ENCODE data around the gene BRDT.
A peak's percentile ranks its signal among the peaks of the same experiment; 100 is the strongest.

BRDT gene

DNA sequence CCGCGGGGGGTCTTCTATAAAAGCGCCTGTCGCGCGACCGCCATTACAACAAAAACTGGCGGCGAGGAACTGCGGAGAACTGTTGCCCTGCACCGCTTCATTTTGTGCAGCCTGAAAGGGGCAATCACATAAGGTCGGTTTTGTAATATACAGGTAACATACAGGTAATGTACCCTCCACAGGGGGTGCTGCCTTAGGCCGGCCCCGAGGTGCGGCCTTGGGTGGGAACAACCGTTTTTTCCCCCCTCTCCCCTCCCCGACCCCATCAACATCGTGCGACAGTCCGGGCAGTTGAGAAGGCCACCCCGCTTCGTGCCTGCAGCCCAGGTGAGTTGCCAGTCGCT lies at the start of gene BRDT:
Gene BRDT (plus strand): TSS at position 46 of the 344 bp plus-strand sequence. CDS start 13,354 bp downstream, outside the sequence.
- no peak for DNase-seq (ENCODE audit: low read depth)

- DNase-seq (ENCODE audit: low read depth): peak; percentile 88
Measured at GRCh38 chr1:91900562-91900961, 48.6 kb upstream of the BRDT start.

DNA sequence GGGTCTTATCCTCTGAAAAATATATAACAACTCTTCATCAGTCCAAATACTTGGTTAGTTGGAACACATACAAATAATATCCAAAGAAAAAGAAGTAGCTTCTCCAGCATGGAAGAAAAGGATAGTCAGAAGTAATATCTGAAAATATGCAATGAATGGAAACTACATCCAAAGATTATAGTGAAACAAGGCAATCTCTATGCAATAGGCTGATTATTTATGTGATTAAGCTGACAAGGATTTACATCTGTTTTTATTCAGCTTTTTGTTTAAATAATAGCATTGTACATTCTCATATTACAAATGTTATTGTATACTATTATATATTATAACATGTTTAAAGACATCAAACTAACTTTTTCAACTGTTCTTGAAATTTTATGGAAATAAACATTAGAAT lies 48.0 kb upstream of the BRDT start:
- DNase-seq (ENCODE audit: low read depth): no peak

GRCh38 chr1:91912266-91912665 lies 36.9 kb upstream of the BRDT start:
- DNase-seq (ENCODE audit: low read depth): no peak

DNA sequence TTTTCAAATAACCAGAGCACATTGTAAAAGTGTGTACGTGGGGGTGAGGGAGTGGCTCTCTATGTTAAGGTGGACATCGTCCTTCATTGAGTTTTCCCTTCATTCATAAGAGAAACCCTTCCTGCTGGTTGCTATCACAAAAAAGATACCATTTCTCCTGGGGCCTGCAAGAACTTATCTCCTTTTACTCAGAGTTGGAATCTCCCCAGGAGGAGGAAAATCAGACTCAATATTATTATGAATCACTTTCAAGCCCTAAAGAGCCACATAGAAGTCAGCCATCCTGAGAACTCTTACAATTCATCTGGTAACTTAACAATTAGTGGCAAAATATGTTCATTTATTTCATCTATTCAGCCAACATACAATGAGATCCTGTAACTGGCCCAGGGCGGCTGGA lies 36.2 kb upstream of the BRDT start:
- DNase-seq (ENCODE audit: low read depth): no peak

DNA sequence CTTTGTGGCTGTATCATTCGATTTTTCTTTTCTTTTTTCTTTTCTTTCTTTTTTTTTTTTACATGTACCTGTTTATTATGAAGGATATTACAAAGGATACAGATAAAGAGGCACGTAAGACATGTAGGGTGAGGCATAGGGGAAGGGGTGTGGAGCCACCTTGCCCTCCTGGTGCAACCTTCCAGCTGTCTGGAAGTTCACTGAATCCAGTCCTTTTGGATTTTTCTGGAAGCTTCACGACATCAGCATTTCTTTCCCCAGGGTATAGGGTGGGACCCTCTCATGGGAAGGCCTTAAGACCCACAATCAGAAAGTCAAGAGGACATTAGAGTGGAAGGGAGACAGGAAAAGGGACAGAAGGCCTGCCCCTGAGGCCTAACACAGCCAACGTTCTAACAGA lies 33.2 kb upstream of the BRDT start:
- DNase-seq (ENCODE audit: low read depth): no peak

DNA sequence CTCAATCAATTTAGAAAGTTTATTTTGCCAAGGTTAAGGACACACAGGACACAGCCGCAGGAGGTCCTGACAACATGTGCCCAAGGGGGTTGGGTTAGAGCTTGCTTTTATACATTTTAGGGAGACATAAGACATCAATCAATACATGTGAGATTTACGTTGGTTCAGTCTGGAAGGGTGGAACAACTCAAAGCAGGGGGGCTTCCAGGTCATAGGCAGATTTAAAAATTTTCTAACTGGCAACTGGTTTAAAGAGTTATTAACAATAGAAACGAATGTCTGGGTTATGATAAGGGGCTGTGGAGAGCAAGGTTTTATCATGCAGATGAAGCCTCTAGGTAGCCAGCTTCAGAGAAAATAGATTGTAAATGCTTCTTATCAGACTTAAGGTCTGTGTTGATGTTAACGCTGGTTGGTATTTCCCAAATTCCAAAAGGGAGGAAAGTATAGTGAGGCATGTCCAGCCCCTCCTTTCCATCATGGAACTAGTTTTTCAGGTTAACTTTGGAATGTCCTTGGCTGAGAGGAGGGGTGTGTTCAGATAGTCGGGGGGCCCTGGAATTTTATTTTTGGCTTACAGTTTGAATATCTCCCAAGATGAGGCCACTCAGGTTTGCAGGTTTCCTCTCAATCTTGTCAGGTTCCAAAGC lies 32.3 kb upstream of the BRDT start:
- no peak for DNase-seq (ENCODE audit: low read depth)

- DNase-seq (ENCODE audit: low read depth): no peak
Measured at GRCh38 chr1:91919962-91920361, 29.2 kb upstream of the BRDT start.

- no peak for DNase-seq (ENCODE audit: low read depth)
Measured at GRCh38 chr1:91924146-91924545, 25.1 kb upstream of the BRDT start.

DNA sequence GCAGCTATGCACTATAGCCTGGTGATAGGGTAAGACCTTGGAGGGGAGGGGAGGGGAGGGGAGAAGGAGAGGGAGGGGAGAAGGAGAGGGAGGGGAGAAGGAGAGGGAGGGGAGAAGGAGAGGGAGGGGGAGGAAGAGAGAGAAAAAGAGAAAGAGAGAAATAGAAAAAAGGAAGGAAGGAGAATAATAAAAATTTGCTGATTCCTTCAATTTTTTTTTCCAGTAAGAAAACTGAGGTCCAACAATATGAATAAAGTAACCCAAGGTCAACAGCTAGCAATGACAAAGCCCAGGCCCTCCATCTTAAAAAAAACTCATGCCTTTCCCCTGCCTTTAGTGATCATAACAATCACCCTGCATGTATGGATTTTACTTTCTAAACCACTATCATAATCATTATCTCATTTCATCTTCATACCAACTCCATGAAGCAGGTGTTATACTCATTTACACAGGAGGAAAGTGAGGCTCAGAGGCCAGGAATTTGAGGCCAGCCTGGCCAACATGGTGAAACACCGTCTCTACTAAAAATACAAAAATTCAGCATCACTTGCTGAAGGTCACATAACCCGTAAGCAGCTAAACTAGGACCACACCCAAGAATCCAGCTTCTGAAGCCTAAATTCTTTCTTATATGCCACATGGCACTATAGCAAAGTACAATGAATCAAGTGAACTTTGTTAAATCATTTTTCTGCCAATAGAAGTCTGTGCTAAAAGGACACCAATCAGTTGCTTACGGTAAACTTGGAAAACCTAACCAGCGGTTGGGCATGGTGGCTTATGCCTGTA lies 23.4 kb upstream of the BRDT start:
- no peak for DNase-seq (ENCODE audit: low read depth)

GRCh38 chr1:91928026-91928425 lies 21.2 kb upstream of the BRDT start:
- DNase-seq (ENCODE audit: low read depth): no peak

DNA sequence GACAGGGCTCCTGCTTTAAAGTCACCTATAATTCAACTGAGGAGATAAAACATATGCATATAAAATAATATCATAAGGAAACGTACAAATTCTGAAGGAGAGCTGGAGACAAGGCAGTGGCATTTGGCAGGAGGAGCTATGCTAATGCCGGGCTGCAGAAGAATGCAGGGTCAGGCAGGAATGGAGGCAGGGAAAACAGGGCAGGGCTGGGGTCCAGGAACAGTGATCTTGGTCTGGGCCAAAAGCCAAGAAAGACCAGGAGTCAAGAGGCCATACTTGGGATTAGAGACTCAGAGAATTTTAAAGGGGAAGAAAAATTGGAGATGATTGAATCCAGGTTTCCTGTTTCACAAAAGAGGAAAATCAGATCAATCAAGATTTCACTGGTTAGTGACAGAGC lies 20.0 kb upstream of the BRDT start:
- peak; percentile 54 for DNase-seq (ENCODE audit: low read depth)

GRCh38 chr1:91937613-91938012 lies 11.6 kb upstream of the BRDT start:
- DNase-seq (ENCODE audit: low read depth): no peak

- no peak for DNase-seq (ENCODE audit: low read depth)
Measured at GRCh38 chr1:91940496-91940895, 8.7 kb upstream of the BRDT start.

DNA sequence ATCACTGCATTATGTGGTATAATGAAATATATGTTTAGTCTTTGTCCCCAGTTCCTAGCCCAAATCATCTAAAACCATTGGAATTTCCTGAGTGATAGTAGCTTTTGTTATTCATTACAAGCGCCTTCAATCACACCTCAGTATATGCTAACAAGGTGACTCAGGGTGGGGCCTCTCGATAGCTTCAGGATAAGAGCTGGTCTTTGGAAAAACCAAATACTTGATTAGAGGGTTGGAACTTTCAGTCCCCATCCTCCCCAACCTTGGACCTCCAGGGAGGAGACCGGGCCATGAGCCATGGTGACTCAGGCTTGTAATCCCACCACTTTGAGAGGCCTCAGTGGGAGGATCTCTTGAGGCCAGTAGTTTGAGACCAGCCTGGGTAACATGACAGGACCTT lies 5.1 kb upstream of the BRDT start:
- no peak for DNase-seq (ENCODE audit: low read depth)

- no peak for DNase-seq (ENCODE audit: low read depth)
Measured at GRCh38 chr1:91948097-91948496, 1.1 kb upstream of the BRDT start.

DNA sequence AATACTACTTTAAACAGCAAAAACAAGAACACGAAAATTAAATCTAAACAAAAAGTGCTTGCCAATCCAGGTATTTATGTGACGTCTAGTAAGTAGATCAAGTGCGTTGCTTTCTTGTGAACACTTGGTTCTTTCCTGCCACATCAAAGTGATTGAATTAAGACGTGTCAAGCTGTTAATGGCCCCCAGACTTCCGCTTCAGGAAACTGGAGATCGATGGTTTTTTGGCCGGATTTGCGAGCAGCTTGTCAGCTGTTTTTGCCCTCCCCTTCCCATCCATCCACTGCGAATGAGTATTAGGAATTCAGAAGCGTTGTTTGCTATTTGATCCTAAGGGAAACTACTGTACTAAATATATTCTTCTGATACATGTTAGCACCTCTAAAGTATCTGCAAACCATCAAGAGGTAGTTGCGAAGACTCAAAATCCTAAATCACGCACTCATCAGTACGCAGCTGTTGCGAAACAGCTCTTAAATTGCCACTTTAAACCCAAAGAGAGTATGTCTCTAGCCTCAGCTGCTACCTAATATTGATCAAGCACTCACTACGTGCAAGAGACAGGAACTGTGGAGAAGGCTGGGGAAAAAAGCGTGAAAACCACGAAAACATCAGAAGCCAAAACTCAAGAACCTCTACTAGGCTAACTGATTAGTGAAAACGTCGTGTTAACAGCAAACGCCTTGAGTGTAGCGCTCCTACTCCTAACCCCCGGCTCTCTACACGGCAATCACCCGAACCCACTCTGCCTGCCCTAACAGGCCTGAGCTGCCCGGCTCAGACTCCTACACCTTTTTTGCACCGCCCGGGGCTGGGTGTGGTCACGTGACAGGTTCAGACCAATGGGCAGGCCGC lies 473 bp upstream of the BRDT start:
- no peak for DNase-seq (ENCODE audit: low read depth)

DNA sequence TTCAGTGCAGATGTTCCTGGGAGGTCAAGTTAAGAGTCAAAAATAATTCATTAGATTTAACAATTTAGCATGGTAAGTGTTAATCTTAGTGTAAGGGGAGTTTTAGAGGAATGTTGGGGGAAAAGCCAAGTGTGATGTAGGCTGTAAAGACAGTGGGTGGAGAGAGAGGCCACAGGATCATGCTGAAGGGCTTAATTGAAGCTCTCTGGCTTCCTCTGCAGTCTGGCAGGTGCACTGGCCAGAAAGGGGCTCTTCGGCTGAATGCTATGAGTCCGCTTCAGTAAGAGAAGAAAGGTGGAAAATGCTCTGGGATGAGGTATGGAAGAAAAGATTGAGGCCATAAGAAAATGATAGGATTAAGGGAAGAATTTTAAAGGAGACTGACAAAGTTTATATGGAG lies 3.0 kb downstream of the BRDT start:
- no peak for DNase-seq (ENCODE audit: low read depth)

- DNase-seq (ENCODE audit: low read depth): no peak
Measured at GRCh38 chr1:91958926-91959325, 9.7 kb downstream of the BRDT start.

DNA sequence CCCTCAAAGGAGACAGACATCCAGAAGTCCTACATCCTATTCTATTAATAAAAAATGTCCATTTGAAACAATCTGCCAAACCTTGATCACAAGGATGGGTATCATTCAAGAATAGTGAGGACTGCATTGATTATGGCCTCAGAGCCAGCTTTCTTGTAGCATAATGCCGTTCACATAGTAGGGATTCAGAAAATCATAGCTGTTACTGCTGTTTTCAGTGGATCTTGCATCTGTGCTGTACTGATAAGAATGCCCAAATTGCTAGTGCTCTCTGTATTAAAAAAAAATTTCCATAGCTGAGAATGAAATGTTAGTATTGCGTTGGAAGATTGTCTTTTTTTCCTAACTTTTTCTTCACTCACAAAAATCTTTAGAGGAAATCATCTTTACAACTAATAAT lies 19.1 kb downstream of the BRDT start:
- no peak for DNase-seq (ENCODE audit: low read depth)

- DNase-seq (ENCODE audit: low read depth): no peak
Measured at GRCh38 chr1:91979383-91979782, 30.2 kb downstream of the BRDT start.

- DNase-seq (ENCODE audit: low read depth): no peak
Measured at GRCh38 chr1:91980663-91981062, 31.5 kb downstream of the BRDT start.

DNA sequence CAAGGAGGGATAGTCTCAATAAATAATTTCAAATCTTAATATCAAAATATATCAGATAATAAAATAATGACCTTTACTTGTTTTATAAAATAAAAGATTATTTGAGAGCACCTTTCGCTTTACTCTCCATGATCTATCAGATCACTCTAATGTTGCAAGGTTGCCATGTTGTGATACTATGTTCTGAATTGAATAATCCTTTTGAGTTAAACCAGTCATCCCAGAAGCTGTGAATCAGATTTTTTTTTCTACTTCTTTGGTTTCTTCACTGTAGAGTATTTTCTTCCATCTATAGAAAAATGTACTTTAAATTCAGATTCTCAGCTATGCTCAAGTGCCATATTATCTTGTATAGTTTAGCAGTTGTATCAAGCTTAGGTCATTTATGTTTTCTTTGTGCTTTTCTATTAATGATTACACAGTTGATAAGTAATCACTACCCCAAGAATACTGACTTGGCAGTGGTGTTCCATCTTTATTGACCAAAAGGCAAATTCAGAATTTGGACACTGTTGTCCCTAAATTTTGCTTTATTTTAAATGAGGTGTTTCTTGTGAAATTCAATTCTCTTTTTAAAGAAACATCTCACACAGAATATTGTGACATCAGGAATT lies 32.9 kb downstream of the BRDT start:
- DNase-seq (ENCODE audit: low read depth): no peak
